ENCODE results near the gene EFCAB7. TPM values are rescaled to one million over a fixed set of nuclear protein-coding genes. Genes with fewer than 3 reads are reported as not detected.

EFCAB7 gene
- total and polyA plus RNA-seq, 2 of the 13 experiments (the other 11 are each of a cell fraction or from before 2014, with no cell fraction given) = 1.7 to 5.4 TPM

DNA sequence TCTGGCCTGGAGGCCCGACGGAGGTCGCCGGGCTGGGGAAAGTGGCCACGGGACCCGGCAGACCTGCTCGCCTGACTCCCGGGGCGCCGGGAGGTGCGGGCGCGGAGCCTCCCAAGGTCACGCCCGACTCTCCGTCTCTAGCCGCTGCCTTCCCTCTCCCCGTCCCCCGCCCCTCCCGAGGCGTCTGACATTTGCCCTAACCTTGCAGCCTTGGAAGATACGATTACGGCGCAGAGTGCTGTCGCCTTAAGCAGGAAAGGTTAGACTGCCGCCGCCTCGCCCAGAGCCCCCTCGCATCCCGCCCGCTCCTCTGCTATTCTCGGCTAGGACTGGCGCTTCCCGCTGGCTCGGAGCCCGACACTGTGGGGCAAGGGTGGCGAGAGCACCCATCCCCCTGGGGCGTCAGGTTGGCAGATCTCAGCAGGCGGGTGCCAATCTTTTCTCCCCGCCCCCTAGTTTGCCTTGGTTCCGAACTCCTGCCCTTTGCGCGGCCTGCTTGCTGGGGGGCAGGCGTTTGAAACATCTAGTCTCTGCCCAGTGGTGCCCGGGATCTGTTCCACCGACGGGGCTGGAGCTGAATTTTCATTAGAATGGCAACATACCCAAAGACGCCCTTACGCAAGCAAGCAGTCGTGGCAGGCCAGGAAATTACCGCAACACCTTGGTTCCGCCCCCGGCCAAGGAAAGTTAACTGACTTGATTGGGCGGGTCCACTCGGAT is 70.7 kb downstream of the EFCAB7 start (continued):
- TF ChIP-seq, protein P1, sequence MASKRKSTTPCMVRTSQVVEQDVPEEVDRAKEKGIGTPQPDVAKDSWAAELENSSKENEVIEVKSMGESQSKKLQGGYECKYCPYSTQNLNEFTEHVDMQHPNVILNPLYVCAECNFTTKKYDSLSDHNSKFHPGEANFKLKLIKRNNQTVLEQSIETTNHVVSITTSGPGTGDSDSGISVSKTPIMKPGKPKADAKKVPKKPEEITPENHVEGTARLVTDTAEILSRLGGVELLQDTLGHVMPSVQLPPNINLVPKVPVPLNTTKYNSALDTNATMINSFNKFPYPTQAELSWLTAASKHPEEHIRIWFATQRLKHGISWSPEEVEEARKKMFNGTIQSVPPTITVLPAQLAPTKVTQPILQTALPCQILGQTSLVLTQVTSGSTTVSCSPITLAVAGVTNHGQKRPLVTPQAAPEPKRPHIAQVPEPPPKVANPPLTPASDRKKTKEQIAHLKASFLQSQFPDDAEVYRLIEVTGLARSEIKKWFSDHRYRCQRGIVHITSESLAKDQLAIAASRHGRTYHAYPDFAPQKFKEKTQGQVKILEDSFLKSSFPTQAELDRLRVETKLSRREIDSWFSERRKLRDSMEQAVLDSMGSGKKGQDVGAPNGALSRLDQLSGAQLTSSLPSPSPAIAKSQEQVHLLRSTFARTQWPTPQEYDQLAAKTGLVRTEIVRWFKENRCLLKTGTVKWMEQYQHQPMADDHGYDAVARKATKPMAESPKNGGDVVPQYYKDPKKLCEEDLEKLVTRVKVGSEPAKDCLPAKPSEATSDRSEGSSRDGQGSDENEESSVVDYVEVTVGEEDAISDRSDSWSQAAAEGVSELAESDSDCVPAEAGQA (IDR thresholded peaks at IDR 0.05; ENCODE audit: low read depth) = no peak
- TF ChIP-seq, protein P1 (CRISPR knock-in tag; IDR thresholded peaks at IDR 0.05; ENCODE audit: borderline replicate concordance) = no peak
- no peak for TF ChIP-seq ZNF75D (CRISPR knock-in tag; IDR thresholded peaks at IDR 0.05; ENCODE audit: borderline replicate concordance)
- TF ChIP-seq, protein P2, sequence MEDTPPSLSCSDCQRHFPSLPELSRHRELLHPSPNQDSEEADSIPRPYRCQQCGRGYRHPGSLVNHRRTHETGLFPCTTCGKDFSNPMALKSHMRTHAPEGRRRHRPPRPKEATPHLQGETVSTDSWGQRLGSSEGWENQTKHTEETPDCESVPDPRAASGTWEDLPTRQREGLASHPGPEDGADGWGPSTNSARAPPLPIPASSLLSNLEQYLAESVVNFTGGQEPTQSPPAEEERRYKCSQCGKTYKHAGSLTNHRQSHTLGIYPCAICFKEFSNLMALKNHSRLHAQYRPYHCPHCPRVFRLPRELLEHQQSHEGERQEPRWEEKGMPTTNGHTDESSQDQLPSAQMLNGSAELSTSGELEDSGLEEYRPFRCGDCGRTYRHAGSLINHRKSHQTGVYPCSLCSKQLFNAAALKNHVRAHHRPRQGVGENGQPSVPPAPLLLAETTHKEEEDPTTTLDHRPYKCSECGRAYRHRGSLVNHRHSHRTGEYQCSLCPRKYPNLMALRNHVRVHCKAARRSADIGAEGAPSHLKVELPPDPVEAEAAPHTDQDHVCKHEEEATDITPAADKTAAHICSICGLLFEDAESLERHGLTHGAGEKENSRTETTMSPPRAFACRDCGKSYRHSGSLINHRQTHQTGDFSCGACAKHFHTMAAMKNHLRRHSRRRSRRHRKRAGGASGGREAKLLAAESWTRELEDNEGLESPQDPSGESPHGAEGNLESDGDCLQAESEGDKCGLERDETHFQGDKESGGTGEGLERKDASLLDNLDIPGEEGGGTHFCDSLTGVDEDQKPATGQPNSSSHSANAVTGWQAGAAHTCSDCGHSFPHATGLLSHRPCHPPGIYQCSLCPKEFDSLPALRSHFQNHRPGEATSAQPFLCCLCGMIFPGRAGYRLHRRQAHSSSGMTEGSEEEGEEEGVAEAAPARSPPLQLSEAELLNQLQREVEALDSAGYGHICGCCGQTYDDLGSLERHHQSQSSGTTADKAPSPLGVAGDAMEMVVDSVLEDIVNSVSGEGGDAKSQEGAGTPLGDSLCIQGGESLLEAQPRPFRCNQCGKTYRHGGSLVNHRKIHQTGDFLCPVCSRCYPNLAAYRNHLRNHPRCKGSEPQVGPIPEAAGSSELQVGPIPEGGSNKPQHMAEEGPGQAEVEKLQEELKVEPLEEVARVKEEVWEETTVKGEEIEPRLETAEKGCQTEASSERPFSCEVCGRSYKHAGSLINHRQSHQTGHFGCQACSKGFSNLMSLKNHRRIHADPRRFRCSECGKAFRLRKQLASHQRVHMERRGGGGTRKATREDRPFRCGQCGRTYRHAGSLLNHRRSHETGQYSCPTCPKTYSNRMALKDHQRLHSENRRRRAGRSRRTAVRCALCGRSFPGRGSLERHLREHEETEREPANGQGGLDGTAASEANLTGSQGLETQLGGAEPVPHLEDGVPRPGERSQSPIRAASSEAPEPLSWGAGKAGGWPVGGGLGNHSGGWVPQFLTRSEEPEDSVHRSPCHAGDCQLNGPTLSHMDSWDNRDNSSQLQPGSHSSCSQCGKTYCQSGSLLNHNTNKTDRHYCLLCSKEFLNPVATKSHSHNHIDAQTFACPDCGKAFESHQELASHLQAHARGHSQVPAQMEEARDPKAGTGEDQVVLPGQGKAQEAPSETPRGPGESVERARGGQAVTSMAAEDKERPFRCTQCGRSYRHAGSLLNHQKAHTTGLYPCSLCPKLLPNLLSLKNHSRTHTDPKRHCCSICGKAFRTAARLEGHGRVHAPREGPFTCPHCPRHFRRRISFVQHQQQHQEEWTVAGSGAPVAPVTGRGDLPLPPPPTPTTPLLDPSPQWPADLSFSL (CRISPR knock-in tag; IDR thresholded peaks at IDR 0.05) = no peak
- TF ChIP-seq MAZ (IDR thresholded peaks at IDR 0.05; ENCODE audit: borderline replicate concordance, low read depth, low read length) = 0 out of 2 replicates have a peak, but pooled peaks have one; percentile 29
- TF ChIP-seq MAZ (CRISPR knock-in tag; IDR thresholded peaks at IDR 0.05; ENCODE audit: low read depth) = no peak; the same call in 1 of the 2 replicates
- TF ChIP-seq, protein P3, sequence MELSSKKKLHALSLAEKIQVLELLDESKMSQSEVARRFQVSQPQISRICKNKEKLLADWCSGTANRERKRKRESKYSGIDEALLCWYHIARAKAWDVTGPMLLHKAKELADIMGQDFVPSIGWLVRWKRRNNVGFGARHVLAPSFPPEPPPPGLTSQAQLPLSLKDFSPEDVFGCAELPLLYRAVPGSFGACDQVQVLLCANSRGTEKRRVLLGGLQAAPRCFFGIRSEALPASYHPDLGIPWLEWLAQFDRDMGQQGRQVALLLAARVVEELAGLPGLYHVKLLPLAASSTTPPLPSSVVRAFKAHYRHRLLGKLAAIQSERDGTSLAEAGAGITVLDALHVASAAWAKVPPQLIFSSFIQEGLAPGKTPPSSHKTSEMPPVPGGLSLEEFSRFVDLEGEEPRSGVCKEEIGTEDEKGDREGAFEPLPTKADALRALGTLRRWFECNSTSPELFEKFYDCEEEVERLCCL (CRISPR knock-in tag; IDR thresholded peaks at IDR 0.05; ENCODE audit: borderline replicate concordance) = no peak
- peak; percentile 10; the same call in 1 of the 2 replicates for TF ChIP-seq ZNF274 (CRISPR knock-in tag; IDR thresholded peaks at IDR 0.05)
- TF ChIP-seq, protein P4, sequence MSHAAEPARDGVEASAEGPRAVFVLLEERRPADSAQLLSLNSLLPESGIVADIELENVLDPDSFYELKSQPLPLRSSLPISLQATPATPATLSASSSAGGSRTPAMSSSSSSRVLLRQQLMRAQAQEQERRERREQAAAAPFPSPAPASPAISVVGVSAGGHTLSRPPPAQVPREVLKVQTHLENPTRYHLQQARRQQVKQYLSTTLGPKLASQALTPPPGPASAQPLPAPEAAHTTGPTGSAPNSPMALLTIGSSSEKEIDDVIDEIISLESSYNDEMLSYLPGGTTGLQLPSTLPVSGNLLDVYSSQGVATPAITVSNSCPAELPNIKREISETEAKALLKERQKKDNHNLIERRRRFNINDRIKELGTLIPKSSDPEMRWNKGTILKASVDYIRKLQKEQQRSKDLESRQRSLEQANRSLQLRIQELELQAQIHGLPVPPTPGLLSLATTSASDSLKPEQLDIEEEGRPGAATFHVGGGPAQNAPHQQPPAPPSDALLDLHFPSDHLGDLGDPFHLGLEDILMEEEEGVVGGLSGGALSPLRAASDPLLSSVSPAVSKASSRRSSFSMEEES (CRISPR knock-in tag; IDR thresholded peaks at IDR 0.05) = no peak
- TF ChIP-seq NCOA5 (CRISPR knock-in tag; IDR thresholded peaks at IDR 0.05) = no peak
- no peak for TF ChIP-seq RFX5 (IDR thresholded peaks at IDR 0.05; ENCODE audit: low read depth, low read length)
- TF ChIP-seq RARA (CRISPR knock-in tag; IDR thresholded peaks at IDR 0.05) = no peak
- TF ChIP-seq MED1 (CRISPR knock-in tag; IDR thresholded peaks at IDR 0.05) = peak; percentile 19; the same call in 1 of the 2 replicates
- TF ChIP-seq HNRNPL (IDR thresholded peaks at IDR 0.05; ENCODE audit: low read depth, low read length) = peak; percentile 99
